Measurements from ENCODE around the gene TBCD.

- no peak for TF ChIP-seq CTCF (IDR thresholded peaks at IDR 0.05)
- no peak for TF ChIP-seq POLR2A (IDR thresholded peaks at IDR 0.05)
Observed at GRCh38 chr17:82861393-82861775, 109.5 kb downstream of the TBCD start.

All from breast epithelium (tissue), 3 donors.